ENCODE results near the gene ADRM1.

ADRM1 gene

DNA sequence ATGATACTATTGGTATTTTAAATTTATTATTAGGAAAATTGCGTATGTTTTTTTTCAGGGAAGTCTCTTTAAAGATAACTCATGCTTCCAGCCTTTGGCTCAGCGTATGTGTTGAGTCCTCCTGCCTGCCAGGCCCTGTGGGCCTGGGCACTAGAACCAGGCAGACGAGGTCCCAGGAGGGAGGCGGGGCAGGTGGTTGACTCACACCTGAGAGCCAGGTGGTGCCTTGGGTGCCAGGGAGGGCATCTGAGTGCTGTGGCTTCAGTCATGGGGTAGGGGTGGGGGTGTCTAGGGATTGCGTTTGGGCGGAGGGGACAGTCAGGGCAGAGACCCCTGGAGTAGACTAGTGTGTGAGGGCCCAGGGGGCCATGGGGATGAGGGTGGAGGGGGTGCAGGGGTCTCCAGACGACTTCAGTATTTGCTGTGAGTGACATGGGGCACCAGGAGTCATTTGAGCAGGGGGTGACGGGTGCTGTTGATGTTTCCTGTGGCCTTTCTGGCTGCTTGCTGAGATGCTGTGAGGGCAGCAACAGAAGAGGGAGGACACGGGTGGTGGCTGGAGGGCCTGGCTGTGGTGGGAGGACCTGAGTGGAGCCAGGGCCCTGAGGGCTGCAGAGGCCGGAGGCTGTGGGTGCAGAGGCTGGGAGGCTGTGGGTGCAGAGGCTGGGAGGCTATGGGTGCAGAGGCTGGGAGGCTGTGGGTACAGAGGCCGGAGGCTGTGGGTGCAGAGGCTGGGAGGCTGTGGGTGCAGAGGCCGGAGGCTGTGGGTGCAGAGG is 14.8 kb upstream of the ADRM1 start:
- H3K9ac ChIP-seq (ENCODE audit: low read length) = no peak overlapping the region

DNA sequence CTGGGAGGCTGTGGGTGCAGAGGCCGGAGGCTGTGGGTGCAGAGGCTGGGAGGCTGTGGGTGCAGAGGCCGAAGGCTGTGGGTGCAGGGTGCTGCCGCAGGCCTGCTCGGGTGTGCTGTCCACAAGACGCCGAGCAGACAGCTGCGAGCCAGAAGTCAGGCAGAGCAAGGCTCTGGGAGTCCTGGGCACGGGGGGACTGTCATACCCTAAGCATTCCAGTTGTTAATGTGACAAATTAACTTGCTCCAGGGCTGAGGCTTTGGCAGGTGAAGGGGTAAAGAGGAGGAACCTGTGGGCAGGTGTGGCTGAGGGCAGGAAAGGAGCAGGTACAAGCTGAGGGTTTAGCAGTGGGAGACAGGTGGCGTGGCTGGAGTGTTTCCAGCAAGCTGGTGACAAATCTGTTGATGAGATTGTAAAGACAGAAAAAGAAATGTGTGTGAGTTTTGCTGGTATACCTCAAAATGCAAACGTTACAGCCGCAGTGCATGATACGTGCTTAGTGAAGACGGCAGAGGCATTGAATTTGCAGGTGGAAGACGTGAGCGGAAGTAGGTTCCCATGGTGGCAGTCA is 14.2 kb upstream of the ADRM1 start:
- H3K4me2 ChIP-seq (ENCODE audit: low read length) = no peak overlapping the region
- H3K79me2 ChIP-seq (ENCODE audit: insufficient read depth, low read length) = no peaks in the 10 kb centered on the region
- H3K4me3 ChIP-seq (ENCODE audit: low read depth, low read length, poor library complexity, severe bottlenecking) = no peak overlapping the region
- no peaks in the 10 kb centered on the region for H4K20me1 ChIP-seq (ENCODE audit: insufficient read depth, low read length)
- no peaks in the 10 kb centered on the region for H3K9me3 ChIP-seq (ENCODE audit: low read length)
- no peak overlapping the region for H3K27ac ChIP-seq (ENCODE audit: low read depth, low read length, poor library complexity, severe bottlenecking)
- peaks cover 9% of the 10 kb centered on the region for H3K4me1 ChIP-seq (ENCODE audit: insufficient read depth, low read length, severe bottlenecking)
- no peaks in the 10 kb centered on the region for H3K9me2 ChIP-seq (ENCODE audit: low read depth, low read length)
- no peaks in the 10 kb centered on the region for H3K27me3 ChIP-seq (ENCODE audit: insufficient read depth, low read length)
- peaks cover 31% of the 10 kb centered on the region for H3K36me3 ChIP-seq (ENCODE audit: insufficient read depth, low read length)
- no peak overlapping the region for H3K9ac ChIP-seq (ENCODE audit: low read length)
- no peak overlapping the region for H2AFZ ChIP-seq (ENCODE audit: low read length)
- H3F3A ChIP-seq (ENCODE audit: insufficient read depth, low read length) = no peaks in the 10 kb centered on the region
- TF ChIP-seq EZH2 (IDR thresholded peaks at IDR 0.05; ENCODE audit: borderline replicate concordance, low read length) = no peak
- TF ChIP-seq, protein P1, sequence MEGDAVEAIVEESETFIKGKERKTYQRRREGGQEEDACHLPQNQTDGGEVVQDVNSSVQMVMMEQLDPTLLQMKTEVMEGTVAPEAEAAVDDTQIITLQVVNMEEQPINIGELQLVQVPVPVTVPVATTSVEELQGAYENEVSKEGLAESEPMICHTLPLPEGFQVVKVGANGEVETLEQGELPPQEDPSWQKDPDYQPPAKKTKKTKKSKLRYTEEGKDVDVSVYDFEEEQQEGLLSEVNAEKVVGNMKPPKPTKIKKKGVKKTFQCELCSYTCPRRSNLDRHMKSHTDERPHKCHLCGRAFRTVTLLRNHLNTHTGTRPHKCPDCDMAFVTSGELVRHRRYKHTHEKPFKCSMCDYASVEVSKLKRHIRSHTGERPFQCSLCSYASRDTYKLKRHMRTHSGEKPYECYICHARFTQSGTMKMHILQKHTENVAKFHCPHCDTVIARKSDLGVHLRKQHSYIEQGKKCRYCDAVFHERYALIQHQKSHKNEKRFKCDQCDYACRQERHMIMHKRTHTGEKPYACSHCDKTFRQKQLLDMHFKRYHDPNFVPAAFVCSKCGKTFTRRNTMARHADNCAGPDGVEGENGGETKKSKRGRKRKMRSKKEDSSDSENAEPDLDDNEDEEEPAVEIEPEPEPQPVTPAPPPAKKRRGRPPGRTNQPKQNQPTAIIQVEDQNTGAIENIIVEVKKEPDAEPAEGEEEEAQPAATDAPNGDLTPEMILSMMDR (IDR thresholded peaks at IDR 0.05; ENCODE audit: low read length) = no peak

More for the DNA sequence above, 14.8 kb upstream of the ADRM1 start:
- Histone ChIP-seq H3K4me1 (ENCODE audit: insufficient read depth, low read length, severe bottlenecking) (peaks cover 2% of the 10 kb centered on the region), H4K20me1 (ENCODE audit: insufficient read depth, low read length) (no peaks in the 10 kb centered on the region), H3K36me3 (ENCODE audit: insufficient read depth, low read length) (peaks cover 33% of the 10 kb centered on the region), H3K4me3 (ENCODE audit: low read depth, low read length, poor library complexity, severe bottlenecking) (no peak overlapping the region), H3K27me3 (ENCODE audit: insufficient read depth, low read length) (no peaks in the 10 kb centered on the region), H3F3A (ENCODE audit: insufficient read depth, low read length) (no peaks in the 10 kb centered on the region), H3K9me2 (ENCODE audit: low read depth, low read length) (no peaks in the 10 kb centered on the region), H3K27ac (ENCODE audit: low read depth, low read length, poor library complexity, severe bottlenecking) (no peak overlapping the region), H3K4me2 (ENCODE audit: low read length) (no peak overlapping the region), H3K9me3 (ENCODE audit: low read length) (no peaks in the 10 kb centered on the region), H3K79me2 (ENCODE audit: insufficient read depth, low read length) (no peaks in the 10 kb centered on the region), H2AFZ (ENCODE audit: low read length) (no peak overlapping the region)
- TF ChIP-seq EZH2 (IDR thresholded peaks at IDR 0.05; ENCODE audit: borderline replicate concordance, low read length) = no peak
- TF ChIP-seq, protein P1 (IDR thresholded peaks at IDR 0.05; ENCODE audit: low read length) = no peak

DNA sequence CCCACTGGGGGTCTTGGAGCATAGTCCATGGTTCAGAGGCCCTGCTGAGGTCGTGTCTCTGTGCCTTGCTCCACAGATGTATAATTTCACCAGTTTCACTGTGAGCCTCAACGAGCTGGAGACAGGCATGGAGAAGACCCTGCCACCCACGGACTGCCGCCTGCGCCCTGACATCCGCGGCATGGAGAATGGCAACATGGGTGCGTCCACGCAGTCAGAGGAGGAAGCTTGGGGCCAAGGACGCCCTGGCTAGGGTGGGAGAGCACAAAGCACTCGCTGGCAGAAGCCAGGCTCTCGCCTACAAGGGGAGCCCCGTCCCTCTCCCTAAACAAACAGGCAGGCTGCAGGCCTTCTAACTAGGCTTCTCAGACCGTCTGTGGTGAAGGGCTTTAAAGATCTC is 13.7 kb upstream of the ADRM1 start:
- Histone ChIP-seq H3K4me2 (ENCODE audit: low read length) (no peak overlapping the region), H3K79me2 (ENCODE audit: insufficient read depth, low read length) (no peaks in the 10 kb centered on the region), H3F3A (ENCODE audit: insufficient read depth, low read length) (no peaks in the 10 kb centered on the region), H3K4me1 (ENCODE audit: insufficient read depth, low read length, severe bottlenecking) (peaks cover 14% of the 10 kb centered on the region), H3K9ac (ENCODE audit: low read length) (no peak overlapping the region), H3K4me3 (ENCODE audit: low read depth, low read length, poor library complexity, severe bottlenecking) (no peak overlapping the region), H3K9me3 (ENCODE audit: low read length) (no peaks in the 10 kb centered on the region), H3K9me2 (ENCODE audit: low read depth, low read length) (no peaks in the 10 kb centered on the region), H3K36me3 (ENCODE audit: insufficient read depth, low read length) (peaks cover 31% of the 10 kb centered on the region), H2AFZ (ENCODE audit: low read length) (no peak overlapping the region), H3K27me3 (ENCODE audit: insufficient read depth, low read length) (no peaks in the 10 kb centered on the region), H3K27ac (ENCODE audit: low read depth, low read length, poor library complexity, severe bottlenecking) (no peak overlapping the region), H4K20me1 (ENCODE audit: insufficient read depth, low read length) (no peaks in the 10 kb centered on the region)
- TF ChIP-seq, protein P1 (IDR thresholded peaks at IDR 0.05; ENCODE audit: low read length) = no peak
- TF ChIP-seq EZH2 (IDR thresholded peaks at IDR 0.05; ENCODE audit: borderline replicate concordance, low read length) = no peak
